Stimulated activated CD8-positive, alpha-beta memory T cell treated with anti-CD3 and anti-CD28 coated beads, Interleukin-2, amount 100 ng/mL, for 1 hour (primary cell): ENCODE data around the gene CDH20.

Experiments used
- DNase-seq, 2 donors: peaks; one replicate each; pipeline ENCODE4 v3.0.0-alpha.2; 2020; ENCODE audit warnings: low read depth in 2 of 2

Gene CDH20

DNA sequence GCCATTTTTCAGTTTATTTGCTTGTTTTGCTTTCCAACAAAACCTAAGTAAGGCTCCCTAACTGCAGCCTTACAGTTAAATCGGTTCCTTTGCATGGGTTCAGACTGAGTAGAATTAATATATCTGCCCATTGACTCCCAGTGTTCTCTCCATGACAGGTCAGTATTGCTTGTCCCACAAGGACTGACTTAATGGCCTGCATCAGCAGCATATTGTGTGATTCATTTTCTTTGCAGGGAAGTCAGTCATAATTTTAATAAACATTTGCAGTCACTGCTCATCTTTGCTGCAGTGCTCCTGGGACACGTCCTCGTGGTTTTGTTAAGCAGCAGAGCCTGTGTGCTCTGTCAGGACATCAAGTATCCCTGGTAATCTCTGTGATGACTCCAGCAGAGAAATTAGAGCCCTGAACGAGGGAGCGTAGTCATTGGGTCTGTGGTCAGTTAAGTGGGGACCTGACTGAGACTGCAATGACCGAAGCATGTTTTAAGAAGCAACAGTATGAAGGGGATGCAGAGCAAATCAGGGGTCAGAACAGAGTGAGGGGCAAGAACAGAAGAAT lies 93.3 kb downstream of the CDH20 start:
- DNase-seq, result no peak

DNA sequence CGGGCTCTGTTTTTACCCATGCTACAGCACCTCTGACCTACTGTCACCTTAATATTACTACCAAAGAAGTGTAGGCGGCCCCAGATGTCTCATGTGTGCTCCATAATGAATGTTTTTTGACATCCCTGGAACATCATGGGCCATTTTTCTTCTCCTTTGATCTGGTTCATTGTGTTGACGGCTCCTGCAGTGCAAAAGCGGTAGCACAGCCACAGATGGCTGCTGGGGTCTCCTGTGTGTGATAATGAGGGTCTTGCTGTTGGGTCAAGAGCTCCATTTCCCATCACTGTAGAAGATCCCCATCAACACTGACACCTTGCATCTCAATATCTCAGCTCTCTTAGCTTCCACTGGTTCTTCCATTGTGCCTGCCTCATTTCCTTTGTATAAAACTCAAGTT lies 95.0 kb downstream of the CDH20 start:
- DNase-seq, result no peak

DNA sequence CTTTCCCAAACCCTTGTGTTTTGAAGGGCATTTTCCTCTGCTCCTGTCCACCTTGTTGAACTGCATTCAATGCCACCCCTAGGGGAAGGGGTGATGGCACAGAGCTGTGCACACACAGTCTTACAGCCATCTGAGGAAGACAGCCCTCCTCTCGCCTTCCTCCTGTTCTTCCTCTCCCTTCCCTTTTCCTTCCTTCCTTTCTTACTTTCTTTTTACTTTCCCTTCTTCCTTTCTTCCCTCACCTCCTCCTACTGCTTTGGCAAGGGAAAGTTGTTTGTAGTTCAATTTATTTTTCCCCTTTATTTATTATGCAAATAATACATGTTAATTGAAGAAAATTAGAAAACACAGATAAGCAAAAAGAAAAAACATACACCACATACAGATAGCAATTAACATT lies 99.4 kb downstream of the CDH20 start:
- DNase-seq, result no peak

DNA sequence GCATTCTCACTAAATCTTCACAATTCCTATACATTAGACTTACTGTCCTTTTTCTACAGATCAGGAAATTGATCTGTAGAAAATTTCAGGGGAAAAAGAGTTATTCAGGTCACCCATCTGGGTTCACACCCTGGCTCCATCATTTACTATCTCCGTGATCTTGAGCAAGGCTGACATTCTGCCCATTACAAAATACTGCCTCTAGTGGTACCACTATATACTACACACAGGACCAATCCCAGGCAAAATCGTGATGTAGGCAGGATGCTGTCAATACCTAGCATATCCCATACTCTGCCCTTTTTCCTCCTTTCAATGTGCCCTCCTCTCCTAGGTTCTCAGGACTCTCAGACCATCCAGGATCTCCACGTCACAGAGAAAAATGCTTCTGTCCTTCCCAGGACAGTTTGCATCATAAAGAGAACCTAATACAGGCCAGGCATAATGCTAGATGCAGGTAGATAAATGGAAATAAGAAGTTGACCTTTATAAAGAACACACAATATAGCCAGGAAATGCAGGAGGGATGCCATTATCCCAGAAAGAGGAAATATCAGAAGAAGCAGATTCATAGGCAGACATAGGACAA lies 101.9 kb downstream of the CDH20 start:
- no peak for DNase-seq

DNA sequence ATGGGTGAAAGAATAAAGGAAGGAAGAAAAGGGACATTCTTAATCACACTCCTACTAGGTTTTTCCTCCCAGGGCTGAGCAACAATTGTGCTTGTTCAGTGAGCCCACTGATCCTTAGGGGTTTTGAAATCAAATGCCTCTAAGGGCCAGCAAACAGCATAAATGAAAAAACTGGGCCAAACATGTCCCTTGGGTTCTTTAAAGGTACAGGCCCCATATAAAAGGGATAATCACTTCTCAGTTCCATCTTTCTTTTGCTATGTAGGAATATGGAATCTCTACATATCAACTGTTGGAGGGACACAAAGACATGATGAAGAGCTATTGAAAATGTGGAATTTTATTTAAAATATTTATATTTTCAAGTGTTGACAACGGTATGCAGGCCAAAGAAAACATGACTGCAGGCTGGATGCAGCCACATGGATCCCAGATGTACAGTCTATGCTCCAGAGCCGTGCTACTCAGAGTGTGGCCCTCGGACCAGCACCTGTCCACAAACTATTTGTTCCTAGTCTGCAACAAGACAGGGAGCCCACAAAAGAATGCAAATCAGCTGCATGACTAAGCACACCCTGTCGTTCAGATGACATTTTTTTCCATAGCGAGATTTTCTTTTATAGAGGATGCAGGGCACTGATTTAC lies 110.0 kb downstream of the CDH20 start:
- DNase-seq, result no peak

DNA sequence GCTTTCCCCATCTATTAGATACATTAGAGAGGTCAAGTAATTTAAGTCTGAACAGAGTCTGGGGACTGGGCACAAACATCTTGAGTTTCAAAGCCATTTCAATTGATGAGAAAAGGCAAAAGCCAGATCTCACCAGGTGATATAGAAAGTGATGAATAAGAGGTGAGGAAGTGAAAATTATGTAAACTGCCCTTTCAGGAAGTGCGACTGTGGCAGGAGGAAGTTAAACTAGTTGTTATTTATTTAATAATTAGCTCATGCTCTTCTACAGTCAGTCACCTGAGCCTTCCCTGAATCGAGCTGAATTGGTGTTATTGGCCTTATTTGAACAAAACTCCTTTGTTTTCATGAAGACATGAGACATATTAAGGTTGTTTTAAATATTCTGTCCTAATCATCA lies 115.1 kb downstream of the CDH20 start:
- DNase-seq, result no peak

DNA sequence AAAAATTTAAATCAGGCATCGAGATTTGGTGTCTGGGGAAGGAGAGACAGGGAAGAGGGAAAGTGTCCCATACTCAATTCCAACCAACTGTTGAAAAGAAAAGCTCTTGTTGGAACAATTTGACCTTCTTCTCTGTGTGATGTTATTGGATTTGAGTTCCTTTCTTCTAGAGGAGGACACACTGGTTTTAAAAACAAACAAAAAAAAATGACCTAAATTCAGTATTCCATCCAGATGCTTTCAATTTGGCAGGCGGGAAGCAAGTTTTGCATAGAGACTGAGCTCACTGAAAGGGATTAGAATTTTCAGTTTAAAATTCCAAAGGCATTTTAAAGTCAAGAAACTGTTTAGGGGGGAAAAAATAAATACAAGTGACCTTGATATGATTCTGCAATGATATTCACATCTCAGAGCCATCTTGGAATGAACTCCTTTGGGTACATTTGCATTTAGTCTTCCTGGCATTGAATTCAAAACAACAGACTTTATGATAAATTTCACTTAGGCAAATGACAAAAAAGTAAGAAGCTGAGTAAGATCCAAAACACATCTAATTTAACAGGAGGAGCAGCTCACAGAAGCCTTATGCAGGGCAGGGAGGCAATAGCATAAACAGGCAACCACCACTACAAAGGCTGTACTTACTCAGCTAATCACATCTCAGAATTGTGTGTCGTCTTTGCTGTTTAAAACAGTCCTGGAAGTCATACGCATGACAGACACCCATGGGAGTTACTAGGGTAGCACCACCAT lies 126.8 kb downstream of the CDH20 start:
- no peak for DNase-seq

DNA sequence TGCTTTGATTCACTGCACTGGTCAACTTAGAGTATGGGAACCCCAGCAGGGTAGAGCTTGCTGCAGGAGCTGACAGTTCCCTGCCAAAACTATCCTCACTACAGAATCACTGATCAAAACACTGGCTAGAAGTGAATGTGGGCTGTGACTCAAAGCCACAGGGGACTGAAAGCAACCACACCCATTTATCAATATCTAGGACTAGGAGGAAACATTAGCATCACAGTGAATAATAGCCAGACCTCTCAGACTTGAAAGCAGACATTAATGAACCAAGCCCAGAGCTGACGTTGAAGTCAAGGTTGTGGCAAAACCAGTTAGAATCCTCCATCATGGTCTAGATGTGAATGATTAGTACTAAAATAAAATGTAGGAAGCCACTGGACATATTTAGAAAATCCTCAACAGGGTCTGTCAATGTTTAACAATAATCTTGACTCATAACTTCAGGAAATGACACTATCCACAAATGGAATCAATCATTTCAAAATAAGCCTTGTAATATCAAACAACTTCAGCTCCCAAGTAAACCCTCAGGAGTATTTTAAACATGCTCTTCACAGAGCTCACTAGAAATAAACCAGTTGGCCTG lies 131.4 kb downstream of the CDH20 start:
- DNase-seq, result no peak

DNA sequence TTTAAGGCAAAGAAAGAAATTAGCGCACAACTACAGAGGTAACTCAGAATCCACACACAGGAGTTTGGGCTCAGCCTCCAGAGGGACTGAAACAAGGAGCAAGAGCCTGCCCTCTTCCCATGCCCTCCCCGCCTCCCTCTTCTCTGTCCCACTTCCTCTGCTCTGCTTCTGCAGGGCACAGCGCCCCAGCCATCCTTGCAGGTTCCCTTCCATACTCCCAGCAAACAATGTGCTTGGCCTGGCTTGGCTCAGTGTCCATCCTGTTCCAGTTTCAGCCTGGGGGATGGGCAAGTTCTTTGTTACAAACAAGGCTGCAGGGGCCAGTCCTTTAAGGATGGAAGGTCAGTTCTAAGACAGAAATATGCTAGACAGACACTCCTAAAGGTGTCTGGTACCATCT lies 133.5 kb downstream of the CDH20 start:
- no peak for DNase-seq

DNA sequence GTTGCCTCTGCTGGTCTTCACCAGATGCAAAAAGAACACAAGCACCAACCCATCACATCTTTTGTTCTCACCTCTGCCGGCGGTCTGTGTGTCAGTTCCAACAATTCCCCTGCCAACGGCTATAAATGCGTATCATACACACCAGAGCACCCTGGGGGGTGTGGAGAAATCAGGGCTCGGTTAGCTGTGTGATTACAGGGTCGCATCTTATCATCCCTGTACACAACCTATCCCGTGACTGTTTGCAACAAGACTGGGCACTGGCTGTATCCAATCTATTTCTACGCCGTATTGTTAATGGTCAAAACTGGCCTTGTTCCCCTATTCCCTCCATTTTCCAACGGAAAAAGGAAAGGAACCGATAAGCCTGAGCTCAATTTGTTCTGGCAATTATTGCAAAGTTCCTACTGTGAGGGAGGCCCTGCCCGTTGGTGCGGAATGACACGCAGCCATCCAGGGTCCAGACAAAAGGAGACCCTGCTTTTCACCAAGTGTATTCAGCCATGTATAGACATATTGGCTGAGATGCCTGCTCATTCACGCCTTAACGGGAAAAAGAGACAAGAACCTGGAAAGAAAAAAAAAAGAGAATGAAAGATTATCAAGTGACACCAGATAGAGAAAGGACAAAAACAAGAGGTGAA lies 136.9 kb downstream of the CDH20 start:
- no peak for DNase-seq

DNA sequence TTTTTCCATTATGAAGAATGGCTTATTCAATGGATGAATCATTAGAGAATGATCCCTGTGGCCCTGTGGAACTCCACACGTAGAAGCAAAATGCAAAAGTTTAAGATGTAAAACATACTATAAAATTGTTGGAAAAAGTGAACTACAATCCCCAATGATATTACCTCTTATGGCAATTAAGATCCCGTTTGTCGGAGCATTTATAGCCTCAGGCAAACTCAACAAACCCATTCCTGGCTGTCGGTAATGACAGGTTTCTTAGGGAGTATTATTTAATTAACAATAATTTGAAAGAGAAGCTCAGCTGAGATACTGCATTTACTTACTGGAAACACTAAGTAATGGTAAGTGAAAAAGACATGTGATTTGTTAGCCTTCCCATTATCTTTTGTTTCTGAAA lies 138.3 kb downstream of the CDH20 start:
- no peak for DNase-seq

DNA sequence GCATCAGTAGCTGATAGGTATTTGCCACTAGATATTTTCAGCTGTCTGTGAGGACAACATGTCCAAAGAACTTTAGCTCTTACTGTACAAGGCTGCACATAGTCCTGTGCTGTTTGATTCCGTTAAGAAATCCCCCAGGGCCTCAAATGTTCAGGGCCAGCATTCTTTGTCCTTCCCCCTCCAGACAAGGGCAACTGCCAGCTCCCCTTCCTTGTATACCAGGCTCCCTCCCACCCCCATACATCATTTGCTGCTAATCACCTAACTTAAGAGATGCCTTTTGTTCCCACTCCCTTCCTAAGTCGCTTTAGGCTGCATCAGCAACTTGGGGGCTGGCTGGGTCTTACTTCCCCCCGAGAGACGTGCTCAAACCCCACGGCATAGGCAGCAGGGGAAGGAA lies 138.7 kb downstream of the CDH20 start:
- DNase-seq, result no peak

DNA sequence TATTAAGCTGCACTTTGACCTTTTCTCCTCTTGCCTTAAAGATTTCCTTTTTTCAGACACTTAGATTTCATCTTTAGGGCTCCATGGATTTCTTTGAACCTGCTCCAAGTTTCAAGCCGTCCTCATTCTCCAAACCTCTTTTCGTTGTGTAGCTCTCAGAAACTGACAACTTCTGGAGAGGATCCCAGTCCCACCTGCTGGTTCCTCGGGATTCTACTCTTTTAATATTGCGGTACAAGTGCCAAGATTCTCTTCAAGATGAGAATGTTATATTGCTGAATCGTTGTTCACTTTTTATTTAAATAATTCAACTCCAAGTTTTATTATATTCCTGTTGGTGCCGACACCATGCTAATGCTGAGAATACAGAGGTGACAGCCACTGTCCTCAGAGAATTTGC lies 141.1 kb downstream of the CDH20 start:
- no peak for DNase-seq

DNA sequence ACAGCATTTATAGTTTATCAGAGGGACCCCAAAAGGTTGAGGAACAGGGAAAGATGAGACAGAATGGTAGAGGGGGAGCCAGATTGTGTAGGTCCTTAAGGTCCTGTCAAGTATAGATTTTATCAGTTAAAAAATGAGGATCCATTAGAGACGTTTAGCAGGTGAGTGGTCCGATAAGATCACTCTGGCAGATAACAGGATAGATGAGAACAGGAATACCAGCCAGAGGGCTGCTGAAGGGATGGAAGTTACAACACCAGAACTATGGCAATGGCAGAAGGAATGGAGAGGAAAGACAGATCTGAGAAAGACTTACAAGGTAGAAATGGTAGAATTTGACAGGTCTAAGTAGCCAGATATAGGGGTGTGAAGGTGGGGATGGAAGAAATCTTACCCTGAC lies 141.7 kb downstream of the CDH20 start:
- no peak for DNase-seq

DNA sequence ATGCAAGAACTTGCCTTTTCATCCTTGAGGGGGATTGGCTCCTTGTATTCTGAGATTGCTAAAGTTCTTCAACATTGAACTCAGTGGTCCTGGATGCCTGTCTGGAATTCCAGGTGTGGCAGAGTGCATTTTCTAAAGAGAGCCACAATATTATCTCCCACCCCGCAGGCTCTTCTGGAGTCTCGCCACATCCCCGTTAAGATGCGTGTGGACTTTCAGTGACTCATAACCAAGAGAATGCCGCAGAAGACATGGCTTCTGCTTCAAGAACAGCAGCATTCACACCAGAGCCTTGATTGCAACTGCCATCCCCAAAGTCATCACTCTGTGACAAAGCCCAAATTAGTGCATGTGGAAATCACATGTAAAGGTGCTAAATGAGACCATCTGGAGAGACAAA lies 142.7 kb downstream of the CDH20 start:
- DNase-seq, result no peak

DNA sequence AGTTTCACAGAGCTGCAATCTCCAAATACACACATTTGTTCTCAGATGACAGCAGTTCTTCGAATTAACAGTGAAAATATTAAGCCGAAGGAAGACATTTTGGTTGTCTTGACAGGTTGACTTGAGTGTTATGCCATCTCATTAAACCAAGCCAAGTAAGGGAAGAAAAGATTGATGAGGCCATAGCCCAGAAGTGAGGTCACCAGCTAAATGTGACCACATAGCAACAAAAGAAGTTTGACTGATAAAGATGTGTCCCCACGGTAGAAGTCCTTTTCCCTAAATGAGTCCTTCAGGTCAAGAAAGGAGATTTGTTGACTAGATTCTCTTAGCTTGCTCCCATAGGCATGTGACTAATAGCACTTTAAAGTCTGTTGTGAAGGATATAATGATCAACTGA lies 156.1 kb downstream of the CDH20 start:
- no peak for DNase-seq

DNA sequence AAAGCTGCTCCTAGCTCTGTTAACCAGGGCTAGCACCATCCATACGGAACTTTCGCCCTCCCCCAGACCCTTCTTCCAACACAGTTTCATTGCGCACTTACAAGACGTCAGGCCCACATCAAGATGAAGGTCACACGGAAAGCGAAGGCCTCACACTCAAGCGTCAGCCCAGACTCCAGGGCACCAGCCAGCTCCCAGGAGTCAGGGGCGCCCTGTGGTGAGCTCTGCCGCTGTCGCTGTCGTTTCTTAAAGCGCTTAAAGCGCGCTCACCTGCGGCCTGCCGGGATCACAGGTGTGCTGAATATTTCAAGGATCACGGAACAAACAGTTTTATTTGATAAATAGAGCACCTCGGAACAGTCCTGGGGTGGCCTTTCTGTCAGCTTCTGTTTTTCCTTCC lies 163.1 kb downstream of the CDH20 start:
- no peak for DNase-seq

DNA sequence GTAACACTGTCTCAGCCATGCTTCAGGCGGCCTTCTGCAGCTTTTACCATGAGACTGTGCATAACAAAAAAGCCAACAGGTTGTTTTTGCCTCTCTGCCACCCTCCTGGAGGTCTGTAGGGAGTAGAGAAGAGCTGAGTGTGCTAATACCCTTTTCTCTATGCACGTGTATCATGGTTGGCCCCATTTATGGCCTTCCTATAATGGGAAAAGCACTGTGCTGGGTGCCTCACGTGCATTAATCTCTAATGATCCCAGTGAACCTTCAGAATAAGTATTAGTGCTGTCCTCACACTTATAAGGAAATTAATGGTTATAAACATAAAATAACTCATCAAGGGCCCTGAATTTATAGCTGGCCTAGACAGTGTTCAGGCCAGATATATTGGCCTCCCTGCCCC lies 164.2 kb downstream of the CDH20 start:
- DNase-seq, result no peak

DNA sequence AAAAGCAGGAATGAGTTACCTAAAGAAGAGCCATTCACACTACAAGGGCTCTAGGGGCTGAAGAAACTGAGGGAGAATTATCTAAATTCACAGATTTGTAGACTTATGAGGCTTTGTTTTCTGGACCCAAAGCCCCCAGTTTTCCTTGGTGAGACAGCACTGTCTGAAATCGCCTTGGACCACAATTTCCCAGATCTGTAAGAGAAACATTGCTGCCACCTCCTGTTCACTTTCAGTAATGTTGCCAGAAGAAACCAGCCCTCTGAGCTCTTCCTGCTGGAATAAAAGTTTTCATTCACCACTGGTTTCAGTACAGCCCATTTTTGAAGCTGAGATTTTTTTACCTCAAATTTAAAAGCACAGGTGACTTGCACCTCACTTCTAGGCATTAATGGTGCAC lies 169.2 kb downstream of the CDH20 start:
- no peak for DNase-seq

DNA sequence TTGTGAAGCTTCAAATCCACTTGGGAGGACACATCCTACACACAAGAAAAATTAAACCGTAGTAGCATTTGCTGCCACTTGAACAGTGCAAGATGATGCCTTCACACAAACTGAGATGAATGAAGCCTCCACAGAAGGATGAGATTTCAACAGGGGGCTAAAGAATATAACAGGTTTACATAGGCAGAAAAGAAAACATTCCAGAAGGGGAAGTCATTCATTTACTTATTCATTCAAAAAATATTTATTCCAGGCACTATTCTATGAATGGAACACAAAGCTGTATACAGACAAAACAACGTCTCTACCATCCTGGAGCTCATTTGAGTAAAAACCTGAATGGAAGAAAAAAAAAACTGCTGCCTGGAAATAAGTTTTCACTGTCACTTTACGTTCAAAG lies 170.5 kb downstream of the CDH20 start:
- no peak for DNase-seq

DNA sequence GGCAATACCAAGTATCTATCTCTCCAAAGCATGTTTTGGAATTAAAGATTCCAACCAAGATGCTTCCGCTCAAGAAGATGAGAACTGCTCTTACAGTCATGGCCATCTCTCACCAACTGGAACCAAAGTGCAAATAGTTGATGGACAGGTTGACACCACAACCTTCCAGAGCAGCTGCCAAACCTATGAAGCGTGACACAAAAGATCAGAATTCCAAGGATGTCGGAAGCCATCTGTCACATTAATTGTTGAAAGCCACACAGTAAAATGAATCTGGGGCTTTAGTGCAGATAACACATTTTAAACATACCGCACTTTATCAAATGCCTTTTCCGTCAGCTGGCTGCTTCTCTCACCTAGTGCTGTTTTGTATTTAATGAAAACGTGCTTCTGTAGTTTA lies 195.7 kb downstream of the CDH20 start:
- DNase-seq, result no peak

DNA sequence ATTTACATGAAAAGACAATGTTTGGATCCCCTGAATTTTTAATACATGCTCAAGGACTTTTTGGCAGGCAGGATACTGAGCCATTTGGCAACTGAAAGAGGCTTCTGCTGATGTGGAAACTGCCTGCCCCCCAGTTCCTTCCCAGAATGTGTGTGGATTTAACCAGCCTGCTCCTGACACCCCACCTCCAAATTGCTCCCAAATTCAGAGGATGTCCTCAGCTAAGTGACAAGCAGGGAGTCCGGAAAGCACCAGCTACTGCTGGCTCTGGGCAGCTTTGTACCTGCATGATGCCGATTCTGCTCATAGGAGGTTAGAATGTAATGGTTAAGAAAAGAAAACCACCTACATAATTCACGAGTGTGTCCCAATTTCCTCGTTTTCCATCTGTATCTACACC lies 197.5 kb downstream of the CDH20 start:
- DNase-seq, result no peak
